ENCODE data around the gene ZNRF4.

DNA sequence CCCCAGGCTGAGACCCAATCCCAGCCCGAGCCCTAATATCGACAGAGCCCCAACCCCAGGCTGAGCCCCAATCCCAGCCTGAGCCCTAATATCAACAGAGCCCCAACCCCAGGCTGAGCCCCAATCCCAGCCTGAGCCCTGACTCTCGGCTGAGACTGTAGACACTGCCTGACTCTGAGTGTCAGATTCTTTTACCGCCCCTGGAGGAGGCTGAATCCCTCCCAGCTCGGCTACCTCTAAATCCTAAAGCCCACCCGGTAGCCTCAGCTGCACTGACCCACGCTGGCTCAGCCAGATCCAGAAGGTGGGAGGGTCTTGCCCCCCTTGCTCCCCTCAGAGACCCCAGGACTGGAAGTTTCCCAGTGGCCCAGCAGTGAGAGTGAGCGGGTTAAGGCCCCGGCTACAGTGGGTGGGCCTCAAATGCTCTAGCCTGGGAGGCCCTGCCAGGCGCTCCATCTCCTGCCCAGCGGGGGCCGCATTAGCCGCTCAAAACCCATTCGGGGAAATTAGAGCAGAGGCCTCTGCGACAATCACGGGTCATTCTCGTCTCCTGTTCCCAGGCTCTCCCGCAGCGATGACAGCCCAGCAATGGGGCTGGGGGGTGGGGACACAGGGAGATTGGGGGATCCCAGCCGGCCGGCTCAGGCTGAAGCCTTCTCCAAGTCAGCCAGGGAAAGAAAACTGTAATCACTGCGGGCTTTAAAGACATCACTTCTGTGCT is 43.8 kb downstream of the ZNRF4 start:
- TF ChIP-seq, protein P1, sequence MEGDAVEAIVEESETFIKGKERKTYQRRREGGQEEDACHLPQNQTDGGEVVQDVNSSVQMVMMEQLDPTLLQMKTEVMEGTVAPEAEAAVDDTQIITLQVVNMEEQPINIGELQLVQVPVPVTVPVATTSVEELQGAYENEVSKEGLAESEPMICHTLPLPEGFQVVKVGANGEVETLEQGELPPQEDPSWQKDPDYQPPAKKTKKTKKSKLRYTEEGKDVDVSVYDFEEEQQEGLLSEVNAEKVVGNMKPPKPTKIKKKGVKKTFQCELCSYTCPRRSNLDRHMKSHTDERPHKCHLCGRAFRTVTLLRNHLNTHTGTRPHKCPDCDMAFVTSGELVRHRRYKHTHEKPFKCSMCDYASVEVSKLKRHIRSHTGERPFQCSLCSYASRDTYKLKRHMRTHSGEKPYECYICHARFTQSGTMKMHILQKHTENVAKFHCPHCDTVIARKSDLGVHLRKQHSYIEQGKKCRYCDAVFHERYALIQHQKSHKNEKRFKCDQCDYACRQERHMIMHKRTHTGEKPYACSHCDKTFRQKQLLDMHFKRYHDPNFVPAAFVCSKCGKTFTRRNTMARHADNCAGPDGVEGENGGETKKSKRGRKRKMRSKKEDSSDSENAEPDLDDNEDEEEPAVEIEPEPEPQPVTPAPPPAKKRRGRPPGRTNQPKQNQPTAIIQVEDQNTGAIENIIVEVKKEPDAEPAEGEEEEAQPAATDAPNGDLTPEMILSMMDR (IDR thresholded peaks at IDR 0.05; ENCODE audit: insufficient read depth, low read length, poor library complexity, severe bottlenecking) = no peak
- no peak for TF ChIP-seq EZH2phosphoT487 (conservative IDR thresholded peaks at IDR 0.05; ENCODE audit: low read length)

All from SU-DHL-6 (cell line).